Hepatic stellate cell (primary cell): ENCODE measurements around the gene CNMD.

Experiments
- DNase-seq: peaks from one replicate; pipeline ENCODE4 v3.0.0; 2011; ENCODE audit warnings: low spot score

Gene CNMD

DNA sequence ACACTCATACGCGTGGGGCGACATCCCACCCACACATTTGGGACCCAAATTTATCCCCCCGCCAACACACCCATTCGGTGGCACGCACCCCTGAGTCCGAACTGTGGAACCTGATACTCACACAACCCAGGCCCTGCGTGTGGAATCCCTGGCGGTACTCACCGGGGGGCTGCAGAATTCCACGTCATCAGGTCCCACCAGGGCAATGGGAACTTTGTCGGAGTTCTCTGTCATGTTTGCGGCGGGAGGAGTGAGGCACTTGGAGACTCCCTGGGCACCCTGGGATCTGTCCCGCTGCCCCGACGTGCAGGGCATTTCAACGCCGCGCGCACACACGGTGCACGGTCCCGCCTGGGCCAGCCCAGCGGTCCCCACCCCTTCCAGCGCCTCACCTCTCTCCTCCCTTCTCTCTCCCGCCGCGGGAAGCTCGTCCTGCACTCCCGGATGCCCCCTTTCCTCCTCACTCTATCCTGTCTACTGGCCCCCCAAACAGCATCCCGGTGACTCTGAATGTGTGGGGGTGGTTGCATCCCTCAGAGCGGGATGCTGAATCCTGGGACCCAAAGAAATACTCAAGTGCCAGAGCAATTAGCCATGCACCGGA, at the start of gene CNMD:
CNMD (minus strand) TSS at position 353 of the 604 bp plus-strand sequence; CDS start at position 234, 119 bp downstream.
- DNase-seq: no peak

DNA sequence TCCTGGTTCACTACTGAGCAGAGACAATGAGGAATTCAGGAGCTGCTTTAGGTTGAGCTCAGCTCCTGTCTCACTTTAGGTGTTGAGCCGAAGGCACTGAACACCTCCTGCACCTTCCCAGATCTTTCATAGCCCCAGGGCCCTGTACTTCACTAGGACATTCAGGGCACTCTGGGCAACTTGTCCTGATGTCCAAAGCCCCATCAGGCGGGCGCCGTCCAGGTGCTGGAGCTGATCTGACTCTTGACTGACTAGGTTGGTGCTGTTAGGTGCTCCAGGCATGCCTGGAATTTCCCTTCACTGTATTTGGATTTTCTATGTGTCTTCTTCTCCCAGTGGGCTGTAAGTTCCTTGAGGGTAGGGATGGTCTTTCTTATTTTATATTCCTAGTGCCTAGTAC, 48.4 kb upstream of the CNMD start:
- no peak for DNase-seq

DNA sequence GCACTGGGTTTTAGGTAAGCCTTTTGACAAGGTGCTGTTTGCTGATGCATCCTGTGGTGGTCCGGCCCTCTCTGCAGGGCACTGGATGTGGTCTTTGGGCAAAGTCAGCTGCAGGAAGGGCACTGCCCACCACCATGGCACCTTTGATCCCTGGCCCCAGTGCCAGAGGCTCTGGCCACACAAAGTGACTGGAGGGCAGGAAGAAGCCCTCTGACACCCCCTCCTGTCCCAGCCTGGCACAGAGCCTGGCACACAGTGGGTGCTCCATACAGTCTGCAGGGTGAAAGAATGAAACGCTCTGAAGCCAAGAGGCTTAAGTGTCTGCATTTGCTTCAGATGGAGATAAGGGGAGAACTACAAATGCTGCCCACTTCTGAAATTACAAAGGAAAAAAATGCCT, 47.6 kb upstream of the CNMD start:
- no peak for DNase-seq

DNA sequence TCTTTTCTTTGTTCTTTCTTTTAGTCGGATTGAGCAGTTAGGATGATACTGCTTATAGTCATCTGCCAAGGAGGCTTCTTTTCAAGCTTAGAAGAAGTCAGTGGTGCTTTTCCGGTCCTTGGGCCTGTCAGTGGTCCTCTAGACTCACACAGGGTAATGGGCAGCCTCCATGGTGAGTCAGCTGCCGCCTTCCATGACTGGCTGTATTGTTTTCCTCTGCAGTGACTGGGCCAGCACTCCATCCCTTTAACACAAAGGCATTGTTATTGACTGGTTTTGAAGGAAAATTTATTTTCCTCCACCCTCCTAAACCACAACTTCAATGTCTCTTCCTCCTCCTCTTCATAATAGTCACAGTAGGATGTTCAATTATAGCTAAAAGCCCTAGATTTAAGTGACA, 47.1 kb upstream of the CNMD start:
- no peak for DNase-seq

DNA sequence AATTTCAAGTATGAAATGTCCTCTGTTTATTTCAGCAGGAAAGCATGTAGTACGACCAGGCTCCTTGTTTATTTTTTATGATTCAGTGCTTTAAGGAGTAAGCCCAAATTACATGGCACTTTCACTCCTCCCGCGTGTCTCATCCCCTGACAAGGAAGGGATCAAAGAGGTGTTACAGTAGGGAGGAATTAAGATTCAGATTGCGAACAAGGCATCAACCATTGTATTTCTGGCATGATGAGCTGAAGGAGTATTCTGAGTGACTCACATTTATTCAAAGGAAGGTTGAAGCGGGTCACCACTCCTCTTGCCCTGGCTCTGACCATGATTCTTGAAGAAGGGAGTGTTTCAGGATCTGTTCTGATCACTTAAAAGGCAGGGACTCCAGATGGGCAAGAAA, 46.1 kb upstream of the CNMD start:
- DNase-seq: no peak

DNA sequence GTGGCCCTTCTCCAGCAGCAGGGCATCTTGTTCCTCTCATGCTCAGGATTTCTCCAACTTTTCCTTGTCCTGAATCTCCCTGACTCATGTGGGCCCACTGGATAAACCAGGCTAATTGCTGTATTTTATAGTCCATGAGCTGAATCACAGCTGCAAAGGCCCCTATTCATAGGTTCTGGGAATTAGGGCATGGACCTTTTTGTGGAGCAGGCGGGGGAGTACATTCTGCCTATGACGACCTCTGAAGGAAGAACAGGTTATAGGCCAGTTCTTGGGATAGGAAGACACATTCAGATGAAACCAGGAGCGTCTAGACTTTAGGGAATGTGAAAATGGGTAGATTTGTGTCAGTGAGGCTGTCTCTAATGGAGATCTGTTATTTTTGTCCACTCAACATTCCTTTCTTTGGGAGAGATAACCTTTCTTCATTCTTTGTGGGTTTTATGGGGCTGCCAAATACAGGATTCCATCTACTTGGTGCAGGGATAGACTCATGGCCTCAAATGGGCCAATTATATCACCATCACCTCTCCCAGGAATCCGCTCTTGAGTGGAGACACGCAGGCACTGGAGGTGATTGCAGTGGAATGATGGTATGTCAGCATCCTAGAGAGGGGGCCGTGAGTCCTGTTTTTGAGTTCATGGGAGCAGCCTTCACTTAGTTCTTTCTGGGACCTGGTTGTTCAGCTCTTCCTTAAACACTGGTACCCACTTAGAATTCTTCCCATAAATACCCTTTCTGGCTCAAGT, 45.1 kb upstream of the CNMD start:
- no peak for DNase-seq

DNA sequence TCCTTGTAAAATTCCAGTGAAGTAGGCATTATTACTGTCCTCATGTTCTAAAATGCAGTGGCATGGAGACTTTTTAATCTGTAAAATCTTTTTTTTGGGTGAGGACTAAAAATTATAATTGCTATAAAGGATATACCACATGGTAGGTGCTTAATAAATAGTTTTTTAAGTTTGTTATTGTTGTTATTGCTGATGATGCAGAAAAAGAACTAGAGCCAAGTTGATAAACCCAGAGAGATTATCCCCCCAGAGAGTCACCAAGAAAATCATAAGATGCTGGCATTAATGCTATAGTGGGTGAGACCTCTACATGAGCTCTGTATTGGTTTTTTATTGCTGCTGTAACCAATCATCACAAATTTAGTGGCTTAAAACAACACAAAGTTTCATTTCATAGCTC, 44.3 kb upstream of the CNMD start:
- no peak for DNase-seq

DNA sequence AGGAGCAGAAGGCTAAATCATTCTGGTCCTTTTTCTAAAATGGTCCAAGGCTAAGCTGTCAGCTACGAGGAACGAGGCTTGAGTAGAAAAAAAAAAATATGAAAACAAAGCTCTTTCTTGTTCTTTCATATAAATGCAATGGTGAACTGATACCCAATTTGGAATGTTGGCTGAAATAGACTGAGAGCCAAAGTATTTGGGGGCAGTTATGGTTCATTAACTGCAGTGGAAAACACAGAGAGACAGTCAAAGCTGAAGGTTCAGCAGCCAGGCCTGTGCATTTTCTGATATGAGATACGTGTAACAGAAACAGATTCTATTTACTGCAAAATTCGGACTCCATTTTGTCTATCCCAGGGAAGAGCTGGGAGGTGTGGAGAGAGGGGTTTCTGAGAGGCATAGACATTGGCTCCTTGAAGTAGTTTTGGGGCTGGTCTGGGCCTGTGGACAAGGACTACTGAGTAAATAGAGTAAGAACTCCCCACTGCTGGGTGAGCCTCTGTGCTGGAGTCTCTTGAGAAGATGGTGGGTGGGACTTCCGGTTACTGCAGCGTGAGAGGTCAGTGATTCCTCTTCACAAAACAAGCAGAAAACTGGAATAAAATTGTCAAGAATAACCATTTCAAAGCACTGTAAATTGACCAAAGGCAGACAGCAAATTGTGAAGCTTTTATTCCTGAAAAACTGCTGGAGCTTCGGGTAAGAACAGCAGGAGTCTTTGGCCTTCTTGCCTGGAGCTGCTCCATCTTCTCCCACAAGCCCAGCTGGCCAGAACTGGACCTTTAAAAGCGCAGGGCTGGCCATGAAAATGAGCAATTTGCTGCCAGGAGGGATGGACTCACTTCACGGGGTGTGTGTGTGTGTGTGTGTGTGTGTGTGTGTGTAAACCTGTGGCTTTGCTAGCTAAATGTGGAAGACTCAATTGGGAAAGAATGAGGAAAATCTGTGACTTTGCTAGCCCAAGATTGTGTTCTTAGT, 43.1 kb upstream of the CNMD start:
- no peak for DNase-seq

DNA sequence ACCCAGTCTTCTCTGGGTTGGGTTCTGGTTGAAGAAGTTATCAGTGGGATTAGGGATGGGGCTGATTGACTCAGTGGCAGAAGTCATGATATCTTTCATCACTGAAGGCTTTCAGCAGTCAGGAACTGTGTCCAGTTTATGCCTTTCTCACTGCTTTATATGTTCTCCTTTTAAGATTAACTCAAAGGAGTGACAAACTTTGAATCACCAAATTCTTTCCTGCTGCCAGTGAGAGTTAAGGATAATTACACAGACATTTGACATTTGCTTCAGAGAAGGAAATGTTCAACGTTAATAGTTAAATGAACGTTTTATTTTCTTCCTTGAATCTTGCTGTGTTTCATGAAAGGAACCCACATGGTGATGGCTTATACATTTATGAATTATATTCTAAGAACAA, 41.0 kb upstream of the CNMD start:
- no peak for DNase-seq

DNA sequence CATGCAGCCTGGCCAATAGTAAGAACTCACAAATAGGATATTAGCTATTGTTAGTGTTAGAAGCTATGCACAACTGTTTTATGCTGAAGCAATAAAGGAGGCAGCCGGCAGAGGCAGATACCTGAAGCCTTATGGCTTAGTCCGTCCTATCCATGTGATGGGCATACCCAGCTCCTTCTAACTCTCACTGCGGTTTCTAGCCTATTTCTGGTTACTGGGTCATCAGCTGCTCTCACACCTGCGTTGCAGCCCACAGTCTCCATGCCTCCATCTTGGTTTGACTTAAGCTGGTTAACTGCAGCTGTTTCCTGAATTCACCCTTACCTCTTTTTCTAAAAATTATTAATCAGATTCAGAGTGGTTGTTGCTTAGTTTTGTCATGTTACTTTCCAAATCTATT, 40.5 kb upstream of the CNMD start:
- DNase-seq: no peak

DNA sequence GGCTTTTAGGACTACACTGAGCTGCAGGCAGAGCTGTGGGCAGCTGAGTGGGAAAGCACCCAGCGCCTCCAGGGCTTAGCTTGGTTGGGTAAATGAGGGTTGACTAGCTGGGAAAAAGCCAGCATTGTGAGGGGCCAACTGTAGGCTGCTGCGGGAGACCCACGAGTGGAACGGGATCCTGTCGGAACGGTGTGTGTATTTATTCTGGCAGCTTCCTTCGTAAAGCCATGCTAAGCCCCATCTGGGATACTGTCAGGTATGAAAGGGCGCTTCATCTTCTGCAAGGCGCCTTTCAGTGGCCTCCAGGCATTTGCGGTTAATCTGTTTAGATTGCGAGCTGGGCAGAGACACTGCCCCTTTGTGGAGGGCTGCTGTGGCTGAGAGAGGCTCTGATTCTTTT, 39.5 kb upstream of the CNMD start:
- DNase-seq: no peak

DNA sequence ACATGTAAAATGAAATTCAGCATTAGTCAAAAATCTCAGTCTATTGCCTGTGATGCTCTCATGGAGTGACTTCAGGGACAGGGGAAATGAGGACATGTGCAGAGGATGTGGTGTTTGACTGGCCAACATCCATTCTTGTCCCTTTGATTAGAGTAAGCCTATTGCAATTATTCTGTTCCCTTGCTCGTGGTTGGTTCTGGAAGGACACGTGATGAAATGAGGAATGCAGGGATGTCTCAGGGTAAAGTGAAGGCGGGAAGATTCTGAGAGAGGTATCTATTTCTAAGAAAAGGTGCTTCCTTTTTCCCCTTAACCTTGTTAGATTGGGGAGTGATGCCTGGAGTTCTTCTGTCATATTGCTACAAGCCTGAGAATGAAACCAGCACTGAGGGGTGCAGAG, 37.1 kb upstream of the CNMD start:
- DNase-seq: no peak

DNA sequence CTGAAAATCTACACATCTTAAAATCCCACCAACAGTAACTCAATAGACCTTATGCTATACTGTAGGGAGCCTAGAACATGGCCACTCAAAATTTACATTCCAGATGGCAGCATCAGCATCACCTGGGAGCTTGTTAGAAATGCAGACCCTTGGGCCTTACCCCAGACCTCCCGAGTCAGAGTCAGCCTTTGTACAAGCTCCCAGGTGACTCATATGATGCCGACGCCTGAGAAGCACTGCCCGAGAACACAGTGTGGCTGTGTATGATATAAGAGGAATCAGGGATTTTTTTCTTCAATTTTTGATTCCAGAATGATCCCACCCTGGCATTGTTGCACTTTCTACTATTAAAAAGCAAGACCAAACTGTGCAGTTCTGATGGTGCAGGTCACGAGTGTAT, 35.9 kb upstream of the CNMD start:
- no peak for DNase-seq

DNA sequence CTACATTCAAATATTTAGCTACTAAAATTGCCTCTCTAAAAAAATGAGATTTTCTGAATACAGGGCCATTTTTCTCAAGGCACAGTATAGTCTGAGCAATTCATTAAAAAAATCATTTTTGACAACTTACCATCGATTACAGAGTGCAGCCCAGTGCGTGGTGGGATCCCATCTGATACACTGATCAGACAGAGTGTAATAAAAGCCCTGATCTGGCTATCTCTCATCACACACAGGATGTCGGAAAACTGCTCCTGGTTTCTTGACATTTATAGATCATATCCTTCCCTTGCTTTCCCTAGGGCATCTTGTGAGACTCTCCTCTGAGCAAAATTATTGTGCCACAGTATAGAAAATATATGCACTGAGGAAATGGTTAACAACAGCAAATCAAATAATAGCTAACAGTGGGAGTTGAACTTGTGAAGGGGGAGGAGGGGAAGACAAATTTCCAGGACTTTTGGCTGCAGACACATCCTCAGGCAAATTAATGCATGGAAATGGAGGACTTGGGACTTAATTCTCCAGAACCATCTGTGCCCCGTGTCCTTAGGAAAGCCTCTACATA, 28.4 kb upstream of the CNMD start:
- DNase-seq: no peak

DNA sequence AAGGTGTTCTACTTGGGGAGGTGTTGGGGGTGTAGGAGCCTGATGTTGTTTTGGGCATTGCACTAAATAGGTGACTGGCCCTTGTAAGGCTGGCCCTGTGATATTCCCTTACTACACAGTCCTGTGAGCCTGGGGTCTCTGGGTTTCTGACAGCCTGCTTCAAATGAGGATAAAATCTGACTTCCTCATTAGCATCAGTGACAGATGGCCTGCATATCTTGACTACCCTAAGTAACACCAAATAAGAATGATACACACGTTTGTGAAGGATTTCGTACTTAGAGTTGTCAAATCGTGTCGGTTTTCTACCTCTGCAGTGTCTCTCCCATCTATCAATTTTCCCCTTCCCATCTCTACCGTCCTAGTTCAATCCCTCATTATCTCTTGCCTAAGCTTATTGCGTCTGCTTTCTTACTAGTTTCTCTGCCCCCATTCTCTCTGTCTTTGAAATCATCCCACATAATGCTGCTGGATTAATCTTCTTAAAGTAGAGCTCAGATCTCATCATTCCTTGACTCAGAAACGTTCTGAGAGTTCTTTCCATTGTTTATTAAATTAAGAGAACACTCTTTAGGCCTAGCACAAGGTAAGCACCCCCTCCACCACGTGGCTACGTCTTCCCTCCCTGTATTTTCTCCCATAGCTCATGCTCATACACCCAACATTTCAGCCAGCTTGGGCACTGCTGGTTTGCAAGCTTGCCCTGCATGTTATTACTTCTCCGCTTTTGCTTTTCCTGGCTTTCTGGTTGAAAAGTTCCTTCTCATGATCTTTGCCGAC, 26.2 kb upstream of the CNMD start:
- DNase-seq: no peak

DNA sequence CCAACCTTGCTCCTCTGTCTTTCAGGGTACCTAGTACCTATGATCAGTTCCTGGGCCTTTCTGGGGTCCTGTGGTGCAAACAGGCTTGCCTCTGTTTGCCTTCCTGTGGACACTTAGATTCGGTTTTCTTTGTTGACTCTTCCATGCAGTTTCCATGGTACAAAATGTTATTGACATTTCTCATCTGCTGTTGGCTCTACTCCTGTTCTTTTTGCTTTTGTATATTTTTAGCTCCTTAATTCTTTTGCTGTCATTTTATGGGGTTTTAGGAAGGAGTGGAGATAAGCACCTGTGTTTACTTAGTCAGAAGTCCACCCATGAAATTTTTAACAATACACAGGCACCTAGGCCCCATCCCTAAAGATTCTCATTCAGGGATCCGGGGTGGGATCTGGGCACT, 20.5 kb upstream of the CNMD start:
- no peak for DNase-seq

DNA sequence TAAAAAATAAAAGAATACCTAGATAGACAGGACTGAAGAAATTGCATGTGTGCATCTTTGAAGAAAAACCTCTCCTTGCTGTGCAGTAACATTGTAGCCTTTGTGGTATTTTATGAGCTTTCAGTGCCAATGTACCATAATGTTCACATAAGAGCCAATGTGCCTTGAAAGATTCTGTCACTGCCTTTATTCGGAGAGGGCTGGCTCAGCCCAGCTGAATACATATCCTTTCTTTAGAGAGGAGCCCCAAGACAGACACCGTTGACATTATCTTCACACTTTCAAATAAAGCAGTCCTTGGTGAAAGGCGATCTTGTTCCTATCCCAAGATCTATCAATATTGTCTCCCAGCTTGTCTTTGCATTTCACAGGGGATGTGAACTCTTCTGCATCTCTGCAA, 18.5 kb upstream of the CNMD start:
- DNase-seq: no peak

DNA sequence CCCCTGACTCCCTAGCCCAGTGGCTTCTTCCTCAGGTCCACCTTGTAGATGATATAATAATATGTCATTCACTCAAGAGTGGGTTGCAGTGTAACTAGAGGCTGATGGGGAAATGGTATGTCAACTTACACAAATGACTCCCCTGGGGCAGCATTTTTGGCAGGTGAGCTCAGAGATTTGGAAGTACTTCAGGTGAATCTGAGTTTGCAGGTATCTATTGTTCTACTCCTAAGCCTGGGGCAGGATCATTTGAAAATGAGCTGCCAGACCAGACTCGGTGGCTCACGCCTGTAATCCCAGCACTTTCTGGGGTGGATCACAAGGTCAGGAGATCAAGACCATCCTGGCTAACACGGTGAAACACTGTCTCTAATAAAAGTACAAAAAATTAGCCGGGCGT, 11.6 kb upstream of the CNMD start:
- no peak for DNase-seq

DNA sequence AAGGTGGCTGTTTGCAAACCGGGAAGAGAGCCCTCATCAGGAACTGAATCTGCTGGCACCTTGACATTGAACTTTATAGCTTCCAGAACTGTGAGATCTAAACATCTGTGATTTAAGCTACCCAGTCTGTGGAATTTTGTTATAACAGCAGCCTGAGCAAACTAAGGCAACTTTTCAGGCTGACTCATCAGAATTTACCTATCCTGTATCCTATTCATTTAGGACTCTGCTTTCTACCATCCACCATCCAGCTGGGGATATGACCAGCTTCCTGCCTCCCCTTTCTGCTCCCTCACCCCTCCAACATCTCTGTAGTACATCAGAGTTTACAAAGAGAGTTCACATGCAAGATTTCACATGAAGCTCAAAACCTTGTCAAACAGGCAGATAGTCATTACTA, 11.1 kb upstream of the CNMD start:
- no peak for DNase-seq

DNA sequence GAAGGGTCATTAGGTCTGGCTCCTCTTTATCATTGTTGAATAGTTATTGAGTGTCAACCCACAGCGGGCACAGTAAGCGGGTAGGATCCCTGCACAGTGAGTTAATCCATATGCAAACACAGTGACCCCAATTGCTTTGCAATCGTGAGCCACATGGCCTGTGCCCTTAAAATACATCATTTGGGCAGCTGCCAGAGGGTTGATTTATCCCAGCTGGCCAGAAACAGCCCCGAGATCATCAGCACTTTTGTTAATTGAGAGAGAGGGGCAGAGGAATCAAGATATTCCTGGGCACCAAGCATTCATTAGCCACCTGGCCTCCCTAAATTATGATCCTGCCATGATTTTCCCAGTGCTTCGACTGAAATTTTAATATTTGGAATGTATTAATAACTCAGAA, 9.8 kb upstream of the CNMD start:
- no peak for DNase-seq

DNA sequence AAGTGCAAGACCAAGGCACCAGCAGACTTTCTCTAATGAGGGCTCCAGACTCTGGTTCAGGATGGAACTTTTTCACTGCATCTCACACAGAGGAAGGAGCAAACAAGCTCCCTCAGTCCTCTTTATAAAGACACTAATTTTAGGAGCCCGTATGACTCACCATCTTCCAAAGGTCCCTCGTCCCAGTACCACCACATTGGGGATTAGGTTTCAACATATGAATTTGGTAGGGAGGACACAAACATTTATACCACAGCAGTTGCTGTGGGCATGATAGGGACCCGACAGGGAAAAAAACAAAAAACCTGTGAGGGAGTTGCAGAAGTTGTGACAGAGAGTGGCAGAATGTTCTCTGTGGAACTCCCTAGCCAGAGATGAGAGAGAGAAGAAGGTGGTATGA, 6.5 kb upstream of the CNMD start:
- DNase-seq: no peak

DNA sequence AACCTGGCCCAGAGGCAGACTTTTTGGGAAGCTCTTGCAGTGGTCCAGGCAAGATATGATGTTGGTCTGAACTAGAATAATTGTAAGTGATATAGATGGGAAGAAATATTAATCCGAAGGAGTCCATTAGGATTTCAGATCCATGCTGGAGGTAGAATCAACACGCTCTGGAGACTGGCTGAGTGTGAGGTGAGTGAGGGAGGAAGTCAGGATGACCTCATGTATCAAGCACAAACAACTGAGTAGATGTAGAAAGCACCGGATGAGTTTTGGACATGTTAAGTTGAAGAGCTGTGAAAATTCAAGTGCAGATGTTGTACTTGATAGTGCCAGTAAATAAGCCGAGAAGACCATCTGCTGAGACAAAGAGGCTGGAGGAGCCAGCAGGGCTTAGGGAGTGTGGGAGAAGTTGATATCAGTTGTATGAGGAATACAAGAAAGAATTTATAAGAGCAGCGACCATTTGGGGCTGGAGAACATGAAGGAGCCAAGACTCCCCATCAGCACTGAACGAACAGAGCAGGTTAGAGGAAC, 5.3 kb upstream of the CNMD start:
- DNase-seq: no peak
